A673 (cell line): ENCODE measurements around the gene SRD5A1. TPM values are rescaled to one million over a fixed set of nuclear protein-coding genes. Genes with fewer than 3 reads are reported as not detected.

ENCODE experiments used
- BruUV-seq: library from RNA; stranded (reverse); fragments of 400-500 nt; replicated peaks from 2 replicates; lab custom pipeline; 2021; lab: Mats Ljungman, UMichigan
- CTCF ChIA-PET: fragments of 300-600 bp; sonication (Branson Sonifier 250); formaldehyde crosslinking; loops from one replicate; lab custom pipeline; 2022; ENCODE audit warnings: antibody characterized with exemption; lab: Charles Lee
- POLR2A ChIA-PET: fragments of 300-600 bp; sonication (Branson Sonifier 250); formaldehyde crosslinking; loops from one replicate; lab custom pipeline; 2022; ENCODE audit warnings: antibody characterized with exemption; ENCODE audit not compliant: low non-redundant PET; lab: Charles Lee
- DNase-seq: peaks from one replicate; pipeline ENCODE4 v3.0.0-alpha.2; 2015; ENCODE audit warnings: low spot score
- H3K27ac ChIP-seq: fragments of 200-600 bp; sonication (generic); 2 replicates; pipeline ENCODE4 v1.5.1; 2016; ENCODE audit warnings: mixed run types, low read depth, mild to moderate bottlenecking, mixed read lengths, antibody characterized with exemption, low read length; ENCODE audit not compliant: poor library complexity, severe bottlenecking
- H3K27me3 ChIP-seq: fragments of 200-600 bp; sonication (generic); replicated peaks from 2 replicates; pipeline ENCODE4 v1.6.1; 2017; ENCODE audit warnings: mixed run types, low read depth, mild to moderate bottlenecking, mixed read lengths, antibody characterized with exemption, low read length; ENCODE audit not compliant: insufficient read depth, poor library complexity
- H3K36me3 ChIP-seq: fragments of 200-600 bp; sonication (generic); 2 replicates; pipeline ENCODE4 v1.6.1; 2016; ENCODE audit warnings: mixed run types, mild to moderate bottlenecking, mixed read lengths, antibody characterized with exemption, low read length; ENCODE audit not compliant: insufficient read depth, poor library complexity, severe bottlenecking
- H3K4me1 ChIP-seq: fragments of 200-600 bp; sonication (generic); 2 replicates; pipeline ENCODE4 v1.6.1; 2017; ENCODE audit warnings: mixed run types, mild to moderate bottlenecking, mixed read lengths, antibody characterized with exemption, low read length; ENCODE audit not compliant: insufficient read depth, poor library complexity, severe bottlenecking
- H3K4me3 ChIP-seq: fragments of 200-600 bp; sonication (generic); 2 replicates; pipeline ENCODE4 v1.5.1; 2016; ENCODE audit warnings: low read depth, mixed run types, mild to moderate bottlenecking, mixed read lengths, low read length; ENCODE audit not compliant: poor library complexity, severe bottlenecking
- H3K9me3 ChIP-seq: fragments of 200-600 bp; sonication (generic); 2 replicates; pipeline ENCODE4 v1.6.1; 2016; ENCODE audit warnings: mixed run types, low read depth, mild to moderate bottlenecking, mixed read lengths, antibody characterized with exemption, low read length; ENCODE audit not compliant: poor library complexity, severe bottlenecking
- EZH2 ChIP-seq: fragments of 200-600 bp; sonication (generic); IDR thresholded peaks from 2 replicates; pipeline ENCODE4 v1.6.1; 2017; ENCODE audit warnings: borderline replicate concordance, low read depth, mild to moderate bottlenecking, mixed read lengths, antibody characterized with exemption, low read length; ENCODE audit not compliant: poor library complexity, severe bottlenecking
- intact Hi-C: fragments of 100-400 bp; cut with micrococcal nuclease; formaldehyde crosslinking; loops from one replicate; pipeline ENCODE4 v1.10.0; 2022; ENCODE audit not compliant: unreplicated experiment
- total RNA-seq: library from RNA; stranded (reverse); gene quantifications from 2 replicates; pipeline ENCODE4 v1.2.3, GENCODE V29; 2021
- TF ChIP-seq, protein P1 (sequence below): fragments of 300-800, 200-600 bp; sonication (generic); conservative IDR thresholded peaks from 2 replicates; pipeline ENCODE4 v1.5.1; 2017; ENCODE audit warnings: low read depth, mild to moderate bottlenecking, antibody characterized with exemption, low read length, moderate library complexity, mixed read lengths

Gene SRD5A1
- total RNA-seq, 1 experiment from 2014 or later, result 32.0 TPM

DNA sequence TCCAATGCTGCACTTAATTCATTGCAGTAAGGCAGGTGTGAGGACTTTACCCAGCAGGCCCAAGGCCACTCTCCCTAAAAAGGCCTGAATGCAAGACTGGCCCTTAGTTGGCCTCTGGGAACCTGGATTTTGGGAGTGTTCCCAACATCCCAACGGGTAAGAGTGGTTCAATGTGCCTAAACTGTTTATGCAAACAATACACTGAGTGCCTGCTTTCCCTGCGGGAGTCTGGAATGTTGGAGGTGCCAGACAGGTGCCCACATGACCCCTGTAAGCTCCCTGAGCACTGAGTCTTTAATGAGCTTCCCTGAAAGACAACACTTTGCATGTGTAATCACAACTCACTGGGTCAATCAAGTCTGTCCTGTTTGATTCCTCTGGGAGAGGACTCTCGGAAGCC lies 37.8 kb upstream of the SRD5A1 start:
- Histone ChIP-seq H3K4me1 (no peaks in the 10 kb centered on the region), H3K9me3 (no peaks in the 10 kb centered on the region), H3K36me3 (peaks cover 18% of the 10 kb centered on the region), H3K4me3 (no peak overlapping the region), H3K27me3 (no peaks in the 10 kb centered on the region), H3K27ac (no peak overlapping the region)
- ChIA-PET CTCF (no interaction called here), POLR2A (no interaction called here)
- no TSS peak for BruUV-seq
- intact Hi-C loops, result no loop called here
- no peak for DNase-seq
- TF ChIP-seq, protein P1, sequence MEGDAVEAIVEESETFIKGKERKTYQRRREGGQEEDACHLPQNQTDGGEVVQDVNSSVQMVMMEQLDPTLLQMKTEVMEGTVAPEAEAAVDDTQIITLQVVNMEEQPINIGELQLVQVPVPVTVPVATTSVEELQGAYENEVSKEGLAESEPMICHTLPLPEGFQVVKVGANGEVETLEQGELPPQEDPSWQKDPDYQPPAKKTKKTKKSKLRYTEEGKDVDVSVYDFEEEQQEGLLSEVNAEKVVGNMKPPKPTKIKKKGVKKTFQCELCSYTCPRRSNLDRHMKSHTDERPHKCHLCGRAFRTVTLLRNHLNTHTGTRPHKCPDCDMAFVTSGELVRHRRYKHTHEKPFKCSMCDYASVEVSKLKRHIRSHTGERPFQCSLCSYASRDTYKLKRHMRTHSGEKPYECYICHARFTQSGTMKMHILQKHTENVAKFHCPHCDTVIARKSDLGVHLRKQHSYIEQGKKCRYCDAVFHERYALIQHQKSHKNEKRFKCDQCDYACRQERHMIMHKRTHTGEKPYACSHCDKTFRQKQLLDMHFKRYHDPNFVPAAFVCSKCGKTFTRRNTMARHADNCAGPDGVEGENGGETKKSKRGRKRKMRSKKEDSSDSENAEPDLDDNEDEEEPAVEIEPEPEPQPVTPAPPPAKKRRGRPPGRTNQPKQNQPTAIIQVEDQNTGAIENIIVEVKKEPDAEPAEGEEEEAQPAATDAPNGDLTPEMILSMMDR, result no peak
- TF ChIP-seq EZH2, result no peak

DNA sequence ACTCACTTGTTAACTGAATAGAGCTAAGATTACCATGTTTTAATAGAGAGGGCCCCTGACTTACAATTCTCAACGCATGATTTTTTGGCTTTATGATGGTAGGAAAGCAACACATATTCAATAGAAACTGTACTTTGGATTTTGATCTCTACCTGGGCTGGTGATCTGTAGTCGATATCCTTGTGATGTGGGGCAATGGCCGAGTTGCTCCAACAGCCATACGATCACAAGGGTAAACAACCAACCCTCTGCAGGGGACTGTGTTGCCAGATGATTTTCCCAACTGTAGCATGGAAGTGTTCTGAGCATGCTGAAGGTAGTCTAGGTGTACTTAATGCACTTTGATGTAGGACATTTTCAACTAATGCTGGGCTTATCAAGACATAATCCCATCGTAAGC lies 36.9 kb upstream of the SRD5A1 start:
- Histone ChIP-seq H3K4me3 (no peak overlapping the region), H3K9me3 (no peaks in the 10 kb centered on the region), H3K27me3 (no peaks in the 10 kb centered on the region), H3K36me3 (peaks cover 28% of the 10 kb centered on the region), H3K27ac (no peak overlapping the region), H3K4me1 (no peaks in the 10 kb centered on the region)
- TF ChIP-seq, protein P1, result no peak
- TF ChIP-seq EZH2, result no peak
- BruUV-seq, result no TSS peak
- intact Hi-C loops, result no loop called here
- ChIA-PET CTCF (no interaction called here), POLR2A (no interaction called here)
- DNase-seq, result no peak

DNA sequence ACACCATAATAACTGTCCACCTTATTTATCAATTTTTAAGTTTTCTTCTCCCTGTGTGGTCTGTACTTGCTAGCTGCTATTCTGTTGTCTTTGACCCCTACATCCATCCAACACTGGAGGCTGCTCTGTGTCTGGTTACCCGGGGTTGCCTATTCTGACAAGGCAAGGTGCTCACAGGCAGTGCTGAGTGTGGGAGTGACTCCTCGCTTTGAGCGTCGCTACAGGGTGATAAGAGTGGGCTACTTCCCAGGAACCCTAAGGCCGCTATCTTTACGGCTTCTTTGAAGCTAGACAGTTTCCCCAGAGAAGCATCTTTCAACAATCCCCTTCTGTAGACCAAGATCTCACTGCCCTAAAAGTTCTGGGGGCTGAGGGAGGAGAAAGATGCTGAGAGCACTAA lies 35.7 kb upstream of the SRD5A1 start:
- no peaks in the 10 kb centered on the region for H3K27me3 ChIP-seq
- CTCF ChIA-PET, result no interaction called here
- no peak for DNase-seq
- no TSS peak for BruUV-seq
- no peak overlapping the region for H3K4me3 ChIP-seq
- intact Hi-C loops, result no loop called here
- H3K27ac ChIP-seq, result no peak overlapping the region
- H3K4me1 ChIP-seq, result no peaks in the 10 kb centered on the region
- no peaks in the 10 kb centered on the region for H3K9me3 ChIP-seq
- H3K36me3 ChIP-seq, result peaks cover 40% of the 10 kb centered on the region
- TF ChIP-seq, protein P1, result no peak
- no peak for TF ChIP-seq EZH2
- POLR2A ChIA-PET, result no interaction called here
